H1 (cell line): ENCODE measurements around the gene R3HCC1L. TPM values are rescaled to one million over a fixed set of nuclear protein-coding genes. Genes with fewer than 3 reads are reported as not detected.

Source experiments
- CTCF ChIA-PET: fragments of 300-600 bp; sonication (Branson Sonifier 250); formaldehyde crosslinking; loops from one replicate; lab custom pipeline; 2021; ENCODE audit not compliant: partially characterized antibody; lab: Charles Lee
- POLR2A ChIA-PET: fragments of 300-600 bp; sonication (Branson Sonifier 250); formaldehyde crosslinking; loops from one replicate; lab custom pipeline; 2021; ENCODE audit warnings: inconsistent platforms; ENCODE audit not compliant: partially characterized antibody; lab: Charles Lee
- DNase-seq, 2 experiments: peaks; one replicate each; pipeline versions ENCODE4 v3.0.0 to v3.0.0-alpha.2; 2010 to 2022; ENCODE audit warnings: low spot score in 2 of 2, low read depth in 1 of 2, mixed read lengths in 1 of 2
- FAIRE-seq: peaks from 2 replicates; lab custom pipeline; 2011; peaks lifted over from hg19 to GRCh38; lab: Jason Lieb, UNC
- H2AFZ ChIP-seq: 2 replicates; pipeline ENCODE4 v1.8.1; 2012; ENCODE audit warnings: low read length, inconsistent platforms
- H2AK5ac ChIP-seq: 2 replicates; pipeline ENCODE4 v1.6.1; 2013; ENCODE audit warnings: low read depth, low read length
- H2BK120ac ChIP-seq: replicated peaks from 2 replicates; pipeline ENCODE3; 2013; ENCODE audit warnings: low read depth, low read length, inconsistent platforms
- H2BK12ac ChIP-seq: 2 replicates; pipeline ENCODE4 v1.6.1; 2013; ENCODE audit warnings: low read depth, low read length
- H2BK15ac ChIP-seq: 2 replicates; pipeline ENCODE4 v1.6.1; 2013; ENCODE audit warnings: low read length
- H2BK20ac ChIP-seq: 2 replicates; pipeline ENCODE4 v1.6.1; 2013; ENCODE audit warnings: low read length
- H2BK5ac ChIP-seq: 2 replicates; pipeline ENCODE4 v1.6.1; 2013; ENCODE audit warnings: low read depth, low read length
- H3K14ac ChIP-seq: 2 replicates; pipeline ENCODE4 v1.6.1; 2013; ENCODE audit warnings: inconsistent platforms; ENCODE audit not compliant: insufficient read length
- H3K18ac ChIP-seq: 2 replicates; pipeline ENCODE4 v1.6.1; 2013; ENCODE audit warnings: low read length; ENCODE audit errors: extremely low read depth
- H3K23ac ChIP-seq: 2 replicates; pipeline ENCODE4 v1.6.1; 2013; ENCODE audit warnings: inconsistent platforms; ENCODE audit not compliant: insufficient read length
- H3K23me2 ChIP-seq: 2 replicates; pipeline ENCODE4 v1.6.1; 2013; ENCODE audit warnings: low read depth, low read length
- H3K27ac ChIP-seq: 2 replicates; pipeline ENCODE4 v1.6.1; 2011; ENCODE audit warnings: low read depth, low read length, inconsistent platforms
- H3K27me3 ChIP-seq, 4 experiments: replicated peaks in 1 of 4; 1 replicate in 1 of 4; 2 replicates in 3 of 4; pipeline versions ENCODE4 v1.6.1 to v1.8.1; 2011 to 2013; ENCODE audit warnings: low read length in 3 of 4, mild to moderate bottlenecking in 3 of 4, inconsistent platforms in 2 of 4, mixed read lengths in 2 of 4, moderate library complexity in 1 of 4; ENCODE audit not compliant: control insufficient read depth in 3 of 4, insufficient read depth in 3 of 4; ENCODE audit errors: extremely low read depth in 1 of 4
- H3K36me3 ChIP-seq, 4 experiments: 2 replicates each; pipeline versions ENCODE4 v1.6.1 to v1.8.1; 2011 to 2013; ENCODE audit warnings: mild to moderate bottlenecking in 4 of 4, low read length in 3 of 4, moderate library complexity in 2 of 4, control low read depth in 1 of 4, inconsistent platforms in 1 of 4; ENCODE audit not compliant: insufficient read depth in 4 of 4, control insufficient read depth in 2 of 4
- H3K4ac ChIP-seq: replicated peaks from 2 replicates; pipeline ENCODE3; 2013; ENCODE audit warnings: low read length, low read depth, mixed read lengths, inconsistent platforms; ENCODE audit not compliant: insufficient read length
- H3K4me1 ChIP-seq, 4 experiments: replicated peaks in 1 of 4; 1 replicate in 1 of 4; 2 replicates in 3 of 4; pipeline versions ENCODE4 v1.6.1 to v1.8.1; 2011 to 2013; ENCODE audit warnings: low read length in 3 of 4, inconsistent platforms in 2 of 4, mixed read lengths in 1 of 4; ENCODE audit not compliant: insufficient read depth in 4 of 4, control insufficient read depth in 3 of 4
- H3K4me2 ChIP-seq, 2 experiments: 2 replicates each; pipeline versions ENCODE4 v1.6.1 to v1.8.1; 2011 to 2013; ENCODE audit warnings: low read depth in 2 of 2, low read length in 2 of 2, control low read depth in 1 of 2, inconsistent platforms in 1 of 2, mild to moderate bottlenecking in 1 of 2; ENCODE audit not compliant: insufficient read depth in 1 of 2
- H3K4me3 ChIP-seq, 4 experiments: fragments of 200-600, 300-600 bp in 1 of 4; sonication (generic), shearing (Covaris generic), sonication (Bioruptor Twin) in 1 of 4; 2 replicates each; pipeline versions ENCODE4 v1.5.1 to v1.8.1; 2011 to 2016; ENCODE audit warnings: low read length in 4 of 4, low read depth in 3 of 4, control low read depth in 2 of 4, inconsistent platforms in 2 of 4, mild to moderate bottlenecking in 2 of 4, mixed read lengths in 1 of 4, moderate library complexity in 1 of 4; ENCODE audit not compliant: insufficient read depth in 2 of 4; ENCODE audit errors: extremely low read depth in 1 of 4
- H3K56ac ChIP-seq: replicated peaks from 2 replicates; pipeline ENCODE3; 2013; ENCODE audit warnings: low read depth, mild to moderate bottlenecking, mixed read lengths, low read length, inconsistent platforms; ENCODE audit not compliant: insufficient read length
- H3K79me1 ChIP-seq: 2 replicates; pipeline ENCODE4 v1.6.1; 2013; ENCODE audit warnings: low read depth, low read length, control low read depth
- H3K79me2 ChIP-seq, 2 experiments: 2 replicates each; pipeline versions ENCODE4 v1.6.1 to v1.8.1; 2012 to 2013; ENCODE audit warnings: low read length in 2 of 2, mild to moderate bottlenecking in 2 of 2, inconsistent platforms in 1 of 2; ENCODE audit not compliant: insufficient read depth in 2 of 2, control insufficient read depth in 1 of 2
- H3K9ac ChIP-seq, 4 experiments: replicated peaks in 1 of 4; 1 replicate in 1 of 4; 2 replicates in 3 of 4; pipeline versions ENCODE4 v1.6.1 to v1.8.1; 2011 to 2013; ENCODE audit warnings: low read depth in 3 of 4, low read length in 3 of 4, control low read depth in 2 of 4, mild to moderate bottlenecking in 2 of 4, moderate library complexity in 2 of 4, inconsistent platforms in 1 of 4; ENCODE audit errors: extremely low read depth in 1 of 4
- H3K9me3 ChIP-seq, 2 experiments: 2 replicates each; pipeline versions ENCODE4 v1.6.1 to v1.8.1; 2012 to 2013; ENCODE audit warnings: mild to moderate bottlenecking in 2 of 2, moderate library complexity in 2 of 2, control low read depth in 1 of 2, inconsistent platforms in 1 of 2, low read depth in 1 of 2, low read length in 1 of 2, mixed read lengths in 1 of 2; ENCODE audit not compliant: insufficient read depth in 2 of 2
- H4K20me1 ChIP-seq, 2 experiments: replicated peaks in 1 of 2; 2 replicates each; pipeline versions ENCODE3 to v1.8.1; 2011 to 2013; ENCODE audit warnings: inconsistent platforms in 2 of 2, low read length in 2 of 2, mild to moderate bottlenecking in 1 of 2; ENCODE audit not compliant: insufficient read depth in 2 of 2, control insufficient read depth in 1 of 2
- H4K5ac ChIP-seq: 2 replicates; pipeline ENCODE4 v1.6.1; 2013; ENCODE audit warnings: low read length, low read depth, mixed read lengths, inconsistent platforms; ENCODE audit not compliant: insufficient read length
- H4K8ac ChIP-seq: 2 replicates; pipeline ENCODE4 v1.8.0; 2013; ENCODE audit warnings: mild to moderate bottlenecking, moderate library complexity, low read length, inconsistent platforms; ENCODE audit not compliant: insufficient read depth; ENCODE audit errors: extremely low read depth
- H4K91ac ChIP-seq: replicated peaks from 2 replicates; pipeline ENCODE3; 2013; ENCODE audit warnings: low read length, mixed read lengths, inconsistent platforms; ENCODE audit not compliant: insufficient read length
- BRCA1 ChIP-seq: IDR thresholded peaks from 2 replicates; pipeline ENCODE4 v1.6.1; 2012; ENCODE audit warnings: low read depth, low read length, improper control_type of control experiment
- CHD2 ChIP-seq: IDR thresholded peaks from 2 replicates; pipeline ENCODE4 v1.6.1; 2012; ENCODE audit warnings: low read length, improper control_type of control experiment
- EZH2 ChIP-seq: fragments of 200-600 bp; sonication (generic); IDR thresholded peaks from 2 replicates; pipeline ENCODE4 v1.7.1; 2012; ENCODE audit warnings: low read depth, mild to moderate bottlenecking, moderate library complexity, low read length, inconsistent platforms; ENCODE audit not compliant: severe bottlenecking
- POLR2AphosphoS5 ChIP-seq: IDR thresholded peaks from 2 replicates; pipeline ENCODE4 v1.6.1; 2011; ENCODE audit warnings: low read depth, low read length
- RXRA ChIP-seq: IDR thresholded peaks from 2 replicates; pipeline ENCODE4 v1.6.1; 2011; ENCODE audit warnings: low read depth, mild to moderate bottlenecking, low read length, moderate library complexity; ENCODE audit not compliant: insufficient read depth
- SIN3A ChIP-seq, 2 experiments: IDR thresholded peaks in 1 of 2; conservative IDR thresholded peaks in 1 of 2; 2 replicates each; pipeline ENCODE4 v1.6.1; 2011 to 2012; ENCODE audit warnings: low read length in 2 of 2, improper control_type of control experiment in 1 of 2, low read depth in 1 of 2, mild to moderate bottlenecking in 1 of 2
- WGBS, 2 experiments: shearing (Covaris generic) in 1 of 2; methylation state at CpG; one replicate each; pipeline versions ENCODE4 v1.1.6 to v1.1.7; 2013 to 2015; ENCODE audit warnings: low lambda C conversion rate in 2 of 2, mixed read lengths in 2 of 2, inconsistent platforms in 1 of 2, low coverage in 1 of 2, missing lambda C conversion rate in 1 of 2; ENCODE audit not compliant: insufficient replicate concordance in 2 of 2, insufficient coverage in 1 of 2, insufficient read length in 1 of 2; ENCODE audit errors: extremely low coverage in 1 of 2, missing lambda C conversion rate in 1 of 2; 5-methylcytosine and 5-hydroxymethylcytosine counted together
- polyA plus RNA-seq, 7 experiments: library from polyadenylated mRNA; depleted of rRNA in 3 of 7; stranded (reverse) in 5 of 7; unstranded in 2 of 7; fragments of >200 nt in 5 of 7; fragments of 200-250 nt in 2 of 7; gene quantifications; 1 replicate in 5 of 7; 2 replicates in 1 of 7; 4 replicates in 1 of 7; pipeline versions ENCODE4 v1.2.1 to v1.2.3, GENCODE V29; 2011 to 2013; ENCODE audit warnings: missing spikeins in 2 of 7, mixed read lengths in 2 of 7
- total RNA-seq: library from RNA; stranded (reverse); fragmentation: NEBNext Ultra II Directional; extraction: Animal tissue kit (Norgen Biotek cat#: 25700); gene quantifications from 2 replicates; pipeline ENCODE4 v1.2.1, GENCODE V29; 2021
- TF ChIP-seq, protein P1 (sequence below): IDR thresholded peaks from 2 replicates; pipeline ENCODE4 v1.6.1; 2012; ENCODE audit warnings: inconsistent platforms

The R3HCC1L gene
- total and polyA plus RNA-seq, 2 of the 8 experiments (the other 6 are each of a cell fraction or from before 2014, with no cell fraction given): 6.9 to 13.9 TPM

- no peak overlapping the region for H4K5ac ChIP-seq
- no peak overlapping the region for H3K4ac ChIP-seq
- no peaks in the 10 kb centered on the region for H3K9me3 ChIP-seq
- H3K4me3 ChIP-seq: no peak overlapping the region
- H2BK20ac ChIP-seq: no peak overlapping the region
- no peak overlapping the region for H4K8ac ChIP-seq
- H3K36me3 ChIP-seq: no peaks in the 10 kb centered on the region
- H3K27me3 ChIP-seq: no peaks in the 10 kb centered on the region
- H2AK5ac ChIP-seq: no peak overlapping the region
- no peak overlapping the region for H2BK15ac ChIP-seq
- no peak overlapping the region for H2AFZ ChIP-seq
- H3K18ac ChIP-seq: no peak overlapping the region
- H2BK120ac ChIP-seq: no peak overlapping the region
- H3K23ac ChIP-seq: no peak overlapping the region
- DNase-seq (no peak), FAIRE-seq (no peak)
- H3K4me2 ChIP-seq: no peak overlapping the region
- peaks cover 0 to 5% (median 3%) of the 10 kb centered on the region in 4 experiments; a peak in 4 of 7 replicates for H3K4me1 ChIP-seq
- no peaks in the 10 kb centered on the region for H3K79me2 ChIP-seq
- no peaks in the 10 kb centered on the region for H3K79me1 ChIP-seq
- no peak overlapping the region for H3K56ac ChIP-seq
- H2BK12ac ChIP-seq: no peak overlapping the region
- ChIA-PET POLR2A (no interaction called here), CTCF (interaction anchor here (0.6 to 5.4 kb wide), 7 partner anchors 9 to 242 kb away, joined by 3 to 34 read pairs (median 4); no protein-coding TSS in a partner anchor)
- no peaks in the 10 kb centered on the region for H4K20me1 ChIP-seq
- no peaks in the 10 kb centered on the region for H3K23me2 ChIP-seq
- WGBS, 2 experiments: 94% methylated on average over 5 of the region's 5 CpGs; no CpG with 5 or more reads in 1 of the 2 experiments
- H3K27ac ChIP-seq: no peak overlapping the region
- H3K9ac ChIP-seq: no peak overlapping the region
- no peak overlapping the region for H2BK5ac ChIP-seq
- H3K14ac ChIP-seq: no peak overlapping the region
- H4K91ac ChIP-seq: no peak overlapping the region
- no peak for TF ChIP-seq RXRA
- TF ChIP-seq CHD2: no peak
- TF ChIP-seq BRCA1: no peak
- TF ChIP-seq POLR2AphosphoS5: no peak
- TF ChIP-seq, protein P1, sequence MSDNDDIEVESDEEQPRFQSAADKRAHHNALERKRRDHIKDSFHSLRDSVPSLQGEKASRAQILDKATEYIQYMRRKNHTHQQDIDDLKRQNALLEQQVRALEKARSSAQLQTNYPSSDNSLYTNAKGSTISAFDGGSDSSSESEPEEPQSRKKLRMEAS: no peak
- TF ChIP-seq EZH2: no peak
- no peak for TF ChIP-seq SIN3A (conservative IDR thresholded peaks at IDR 0.05 in 1 of 2, IDR thresholded peaks at IDR 0.05 in 1 of 2; ENCODE audit: low read depth in 1 of 2, low read length in 2 of 2)
Observed at GRCh38 chr10:98287321-98287720, 152.9 kb downstream of the R3HCC1L start.
